HG03095 (cell line): ENCODE measurements around the gene DNAH6.
"Not testable (repeated sequence)": the region's sequence is repeated elsewhere in the genome, so short reads cannot be mapped to it uniquely, and the experiment has no call there.

ENCODE experiments used
- ATAC-seq: cut with Tn5 transposase; IDR thresholded peaks from one replicate; pipeline ENCODE4 v1.9.1; 2021; ENCODE audit warnings: moderate library complexity; ENCODE audit not compliant: unreplicated experiment

DNAH6 gene

DNA sequence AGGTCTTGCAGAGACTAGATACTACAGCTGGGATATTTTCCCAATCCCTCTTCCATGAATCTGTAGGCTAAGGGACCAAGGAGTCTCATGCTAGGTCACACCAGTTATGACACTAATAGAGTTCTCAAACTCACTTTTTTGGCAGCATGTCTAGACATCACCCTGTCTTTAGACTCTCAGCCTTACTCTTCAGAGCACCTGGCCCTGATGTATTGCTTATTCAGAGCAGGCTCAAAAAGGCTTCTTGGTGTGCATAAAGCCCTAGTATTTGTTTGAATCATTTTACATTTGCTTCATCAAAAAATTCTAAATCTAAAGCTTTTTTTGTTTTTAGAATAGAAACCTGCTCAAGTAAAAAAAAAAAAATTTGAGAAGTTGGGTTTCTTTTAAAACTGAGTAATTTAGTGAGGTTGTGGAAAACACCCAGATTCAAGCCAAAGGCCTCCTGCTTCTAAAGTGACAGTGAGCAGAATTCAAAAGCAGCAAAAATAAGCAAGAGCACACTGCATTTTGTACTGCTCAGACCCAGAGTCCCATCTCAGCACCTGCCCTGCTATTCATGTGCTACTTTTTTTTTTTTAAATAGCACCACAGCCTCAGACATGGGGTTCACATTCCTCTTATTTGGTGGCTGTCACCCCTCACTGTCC is 18.0 kb upstream of the DNAH6 start:
- no peak for ATAC-seq

DNA sequence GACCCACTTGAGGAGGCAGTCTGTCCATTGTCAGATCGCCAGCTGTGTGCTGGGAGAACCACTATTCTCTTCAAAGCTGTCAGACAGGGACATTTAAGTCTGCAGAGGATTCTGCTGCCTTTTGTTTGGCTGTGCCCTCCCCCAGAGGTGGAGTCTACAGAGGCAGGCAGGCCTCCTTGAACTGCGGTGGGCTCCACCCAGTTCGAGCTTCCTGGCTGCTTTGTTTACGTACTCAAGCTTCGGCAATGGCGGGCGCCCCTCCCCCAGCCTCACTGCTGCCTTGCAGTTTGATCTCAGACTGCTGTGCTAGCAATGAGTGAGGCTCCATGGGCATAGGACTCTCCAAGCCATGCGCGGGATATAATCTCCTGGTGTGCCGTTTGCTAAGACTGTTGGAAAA is 5.3 kb upstream of the DNAH6 start:
- ATAC-seq, result not testable (repeated sequence)

DNA sequence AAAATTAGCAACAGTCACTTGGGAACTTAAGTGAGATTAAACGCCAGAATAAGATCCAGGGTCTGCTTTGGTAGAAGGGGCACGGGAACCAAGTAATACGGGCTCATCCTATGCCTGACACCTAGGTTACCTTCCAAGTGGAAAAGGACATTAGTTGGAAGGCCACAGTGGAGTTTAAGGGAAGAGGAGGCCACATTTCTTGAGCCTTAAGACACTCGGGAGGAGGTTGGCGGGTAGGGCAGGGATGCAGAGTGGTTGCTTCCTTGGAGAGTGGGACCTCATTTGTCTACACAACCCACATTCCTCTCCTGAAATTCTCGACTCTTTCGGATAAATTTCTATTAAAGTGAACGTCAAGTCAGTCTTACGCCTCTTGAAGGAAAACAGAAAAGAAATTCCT is 510 bp upstream of the DNAH6 start:
- no peak for ATAC-seq

DNA sequence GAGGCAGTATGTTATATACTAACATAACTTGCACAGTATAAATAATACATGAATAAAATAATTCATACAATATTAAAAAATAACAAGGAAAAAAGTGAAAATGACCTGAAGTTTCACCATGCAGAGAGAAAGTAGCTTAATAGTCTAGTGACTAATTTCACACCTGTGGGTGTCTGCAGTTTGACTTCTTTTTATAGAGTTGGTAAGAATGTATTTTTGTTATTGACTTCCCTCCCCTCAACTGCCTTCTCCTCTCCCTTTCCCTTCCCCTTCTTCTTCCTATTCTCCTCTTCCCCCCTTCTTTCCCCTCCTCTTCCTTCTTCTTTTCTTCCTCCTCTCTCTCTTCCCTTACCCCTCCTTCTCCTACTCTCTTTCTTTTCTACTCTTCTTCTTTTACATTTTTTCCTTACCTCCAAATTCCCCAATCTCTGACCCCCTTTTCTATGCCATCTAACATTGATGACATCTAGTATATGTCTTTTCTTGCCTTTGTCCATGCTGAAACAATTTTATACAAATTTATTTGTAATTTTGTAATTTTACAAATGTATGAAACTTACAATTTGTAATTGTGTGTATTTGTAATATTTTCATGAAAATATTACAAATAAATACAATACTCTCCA is 3.1 kb downstream of the DNAH6 start:
- no peak for ATAC-seq

DNA sequence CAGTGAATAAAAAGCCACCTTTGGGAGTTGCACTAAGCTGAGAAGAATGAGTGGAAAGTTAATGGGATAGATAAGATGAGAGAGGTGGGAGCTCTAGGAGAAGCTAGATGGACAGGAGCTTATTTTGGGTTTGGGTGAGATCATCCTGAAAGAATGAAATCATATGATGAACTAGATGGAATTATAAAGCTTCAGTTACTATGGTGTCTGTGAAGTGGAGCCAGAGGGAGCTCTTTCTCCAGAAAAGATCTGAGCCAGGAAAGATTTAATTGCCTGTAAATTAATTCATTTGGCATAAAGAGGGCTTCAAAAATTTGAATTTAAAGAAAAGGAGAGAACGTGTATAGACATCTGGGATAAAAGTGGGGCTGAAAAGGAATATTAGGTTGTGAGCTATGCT is 10.3 kb downstream of the DNAH6 start:
- no peak for ATAC-seq

DNA sequence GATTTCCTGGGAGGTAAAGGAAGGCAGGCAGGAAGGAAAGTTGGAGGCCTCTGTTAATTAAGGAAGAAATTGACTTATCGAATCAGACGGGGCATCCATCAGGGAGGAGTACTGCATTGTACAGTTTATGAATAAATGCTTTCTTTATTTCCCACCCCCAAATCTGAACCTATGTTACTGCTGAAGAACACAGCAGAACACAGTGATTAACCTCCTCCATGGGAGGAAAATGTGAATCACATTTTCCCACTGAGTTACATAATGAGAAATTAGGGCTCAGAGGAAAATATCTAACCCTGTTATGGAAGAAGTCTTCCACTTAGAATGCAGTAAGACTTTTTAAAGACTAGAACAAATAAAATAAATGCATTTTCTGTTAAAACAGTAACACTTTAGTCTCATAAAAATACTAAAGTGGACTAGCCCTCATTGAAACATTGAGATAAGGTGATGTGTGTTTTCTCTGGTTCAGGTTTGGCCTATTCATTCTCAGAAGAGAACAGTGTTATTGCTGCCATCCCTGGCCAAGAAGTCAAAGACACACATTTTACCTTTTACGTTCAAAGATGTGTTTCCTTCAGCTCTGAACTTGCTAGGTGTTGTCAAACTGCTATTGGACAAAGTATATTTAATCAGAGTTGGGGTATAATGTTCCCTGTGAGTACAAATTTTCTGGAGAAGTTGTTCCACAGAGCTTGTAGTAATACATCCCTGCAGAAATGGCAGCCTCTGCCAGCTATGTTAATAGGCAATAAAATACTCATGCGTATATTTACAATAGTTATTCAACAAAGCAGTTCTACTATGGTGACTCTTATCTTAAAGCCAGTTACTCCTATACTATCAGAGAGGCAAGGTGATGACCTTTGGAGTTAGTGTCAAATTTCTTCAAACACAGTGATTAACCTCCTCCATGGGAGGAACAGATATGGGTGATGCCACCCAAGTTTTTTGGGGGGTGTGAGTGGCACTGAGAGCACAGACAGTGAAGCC is 11.1 kb downstream of the DNAH6 start:
- no peak for ATAC-seq

DNA sequence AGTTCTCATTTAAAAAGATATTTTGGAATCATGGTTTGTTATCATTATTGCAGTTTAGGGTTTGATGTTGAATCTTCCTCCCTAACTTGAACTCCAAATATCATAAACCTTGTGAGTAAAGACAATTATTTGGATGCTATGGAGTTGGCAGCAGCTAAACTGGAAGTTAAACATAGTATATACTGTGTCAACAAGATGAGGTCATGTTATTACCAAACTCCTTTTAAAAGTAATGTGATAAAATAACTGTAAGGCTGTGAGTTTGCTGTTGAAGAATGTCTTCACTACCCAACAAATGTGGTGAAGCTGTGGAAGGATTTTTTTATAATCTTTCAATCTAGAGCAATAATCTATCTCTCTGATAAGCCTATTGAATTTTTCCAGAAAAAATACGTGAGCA is 16.0 kb downstream of the DNAH6 start:
- ATAC-seq, result no peak

DNA sequence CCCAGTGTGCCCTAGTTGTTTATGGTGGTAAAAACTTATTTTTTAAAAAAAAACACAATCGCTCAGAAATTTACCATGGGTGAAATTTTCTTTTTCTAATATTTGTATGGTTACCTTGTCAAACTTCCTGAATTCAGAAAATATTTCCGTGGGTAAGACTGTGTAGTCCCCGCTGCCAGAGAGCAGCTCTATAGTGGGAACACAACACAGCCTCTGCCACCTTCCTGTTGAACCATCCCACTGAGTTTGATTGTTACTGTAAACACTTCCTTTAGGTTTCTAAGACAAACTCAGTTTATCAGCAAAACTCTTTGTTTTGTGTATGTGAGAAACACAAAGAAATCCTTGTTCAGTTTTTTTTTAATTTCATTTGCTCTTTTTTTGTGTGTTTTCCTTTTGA is 17.9 kb downstream of the DNAH6 start:
- no peak for ATAC-seq

DNA sequence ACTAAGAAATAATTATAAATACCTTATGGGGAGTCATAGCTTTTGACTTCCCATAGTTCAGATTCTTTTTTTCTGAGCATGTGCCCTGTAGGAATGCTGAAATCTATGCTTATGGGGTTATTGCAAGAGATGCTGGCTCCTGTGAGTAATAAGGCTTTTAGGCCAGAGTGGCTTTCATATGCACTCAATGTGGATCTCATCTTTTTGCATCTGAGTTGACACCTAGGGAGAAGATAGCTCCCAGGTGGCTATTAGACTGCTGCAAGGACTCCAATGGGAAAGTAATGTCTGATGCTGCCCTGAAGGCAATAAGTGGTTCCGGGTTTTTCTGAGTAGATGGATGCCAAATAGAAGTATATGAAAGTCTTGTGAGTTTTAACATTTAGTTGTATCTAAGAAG is 21.0 kb downstream of the DNAH6 start:
- no peak for ATAC-seq

DNA sequence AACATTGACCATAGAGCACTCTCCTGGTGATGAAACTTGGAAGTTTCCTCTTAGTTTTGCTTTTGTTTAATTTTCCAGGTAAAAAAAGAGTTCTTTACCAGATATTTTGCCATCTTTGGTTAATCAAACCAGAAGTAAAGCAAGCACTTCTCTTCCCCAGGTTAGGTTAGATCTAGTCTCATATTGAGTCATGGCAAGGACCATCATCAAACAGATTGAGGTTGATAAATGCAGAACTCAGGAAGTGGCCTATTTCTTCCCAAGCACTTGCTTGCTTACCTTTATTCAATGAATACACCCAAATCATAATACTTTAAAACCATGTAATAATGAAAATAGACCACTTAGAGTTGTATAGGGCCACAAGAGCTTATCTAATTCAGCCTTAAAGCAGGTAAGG is 23.4 kb downstream of the DNAH6 start:
- ATAC-seq, result no peak

DNA sequence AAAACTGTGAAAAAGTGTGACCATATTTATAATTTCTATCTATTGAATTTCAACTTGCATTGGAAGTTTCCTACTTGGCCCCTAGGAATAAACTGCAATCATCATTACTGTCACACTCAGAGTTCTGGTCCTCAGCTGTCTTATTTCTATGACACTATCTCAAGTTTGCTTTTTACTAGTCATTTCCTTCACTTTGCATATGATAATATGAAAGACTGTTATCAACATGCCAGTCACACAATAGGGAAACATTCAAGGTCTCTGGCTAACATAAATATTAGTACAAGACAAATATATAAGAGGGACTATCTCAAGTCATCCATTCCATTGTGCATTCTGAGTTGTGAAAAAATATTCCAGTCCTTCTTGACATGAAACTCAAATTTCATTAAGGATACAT is 28.7 kb downstream of the DNAH6 start:
- ATAC-seq, result no peak

DNA sequence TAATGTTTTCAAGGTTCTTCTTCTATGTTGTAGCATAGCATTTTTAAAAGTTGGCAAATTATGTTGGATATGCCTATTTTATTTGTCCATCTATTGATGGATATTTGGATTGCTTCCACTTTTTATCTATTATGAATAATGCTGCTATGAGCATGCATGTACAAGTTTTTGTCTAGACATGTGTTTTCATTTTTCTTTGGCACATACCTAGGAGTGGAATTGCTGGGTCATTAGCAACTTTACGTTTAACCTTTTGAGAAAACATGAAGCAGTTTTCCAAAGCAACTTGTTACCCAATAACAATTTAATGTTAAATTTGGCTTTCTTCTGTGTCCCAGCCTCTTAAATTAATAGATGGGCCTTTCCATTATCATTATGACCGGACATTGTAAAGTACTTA is 30.3 kb downstream of the DNAH6 start:
- no peak for ATAC-seq

DNA sequence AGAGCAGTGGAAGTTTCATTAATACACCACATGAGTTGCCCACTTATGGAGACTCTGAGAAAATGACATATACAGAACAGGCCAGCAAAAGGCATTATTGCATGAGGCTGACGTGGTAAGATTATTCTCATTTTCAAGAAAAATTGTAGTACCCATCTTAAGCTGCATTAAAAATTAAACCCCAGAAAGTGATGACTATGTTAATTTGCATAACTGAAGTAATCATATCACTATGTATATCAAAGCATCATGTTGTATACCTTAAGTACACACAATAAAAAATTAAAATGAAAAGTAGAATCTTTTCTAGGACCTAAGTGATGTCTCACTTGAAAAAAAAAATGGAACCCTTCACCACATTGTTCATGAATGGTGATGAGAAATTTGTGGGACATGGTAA is 32.0 kb downstream of the DNAH6 start:
- no peak for ATAC-seq

DNA sequence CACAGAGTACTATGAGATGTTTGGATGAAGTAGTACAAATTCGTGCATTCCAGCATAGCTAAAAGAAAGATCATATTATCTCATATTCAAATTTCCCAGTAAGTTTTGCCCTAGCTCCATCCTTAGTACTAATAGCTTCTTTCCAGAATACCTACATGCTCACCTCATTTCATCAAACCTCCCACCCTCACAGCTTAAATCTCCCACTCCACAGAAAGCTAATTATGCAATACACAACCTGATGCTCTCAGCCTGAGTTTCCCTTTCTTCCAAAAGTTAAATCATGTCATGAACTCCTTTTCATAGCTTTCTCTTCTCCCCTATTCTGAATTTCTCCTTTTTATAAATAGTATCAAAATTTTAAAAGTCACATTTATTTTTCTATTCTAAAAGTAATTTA is 34.6 kb downstream of the DNAH6 start:
- ATAC-seq, result no peak

DNA sequence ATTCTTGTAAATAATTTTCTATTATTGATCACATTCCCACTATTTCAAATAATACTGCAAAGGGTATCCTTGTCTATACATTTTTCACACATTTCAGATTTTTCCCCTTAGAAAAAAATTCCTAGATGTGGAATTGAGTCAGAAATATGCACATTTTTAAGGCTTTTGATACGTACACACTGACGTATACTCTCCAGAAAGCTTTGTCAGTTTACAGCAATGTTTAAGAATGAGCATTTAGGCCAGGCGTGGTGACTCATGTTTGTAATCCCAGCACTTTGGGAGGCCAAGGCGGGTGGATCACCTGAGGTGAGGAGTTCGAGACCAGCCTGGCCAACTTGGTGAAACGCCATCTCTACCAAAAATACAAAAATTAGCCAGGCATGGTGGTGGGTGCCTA is 35.2 kb downstream of the DNAH6 start:
- ATAC-seq, result not testable (repeated sequence)

DNA sequence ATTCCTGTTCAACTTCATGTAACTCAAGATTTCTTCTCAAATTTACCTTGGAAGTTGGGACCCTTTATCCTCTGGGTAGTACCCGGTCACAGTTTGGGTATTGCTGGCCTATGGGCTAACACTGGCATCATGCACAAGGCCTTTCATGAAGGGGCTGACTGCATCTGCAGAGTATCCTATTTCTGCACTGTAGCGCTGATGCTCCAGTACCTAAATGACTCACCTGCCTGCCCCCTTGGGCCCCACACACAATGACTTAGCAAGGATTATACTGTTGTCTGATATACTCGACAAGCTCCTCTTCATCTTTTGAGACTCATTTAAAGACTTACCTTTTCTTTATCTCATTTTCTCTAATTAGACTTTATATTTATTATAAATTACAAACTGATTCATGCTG is 39.9 kb downstream of the DNAH6 start:
- no peak for ATAC-seq

DNA sequence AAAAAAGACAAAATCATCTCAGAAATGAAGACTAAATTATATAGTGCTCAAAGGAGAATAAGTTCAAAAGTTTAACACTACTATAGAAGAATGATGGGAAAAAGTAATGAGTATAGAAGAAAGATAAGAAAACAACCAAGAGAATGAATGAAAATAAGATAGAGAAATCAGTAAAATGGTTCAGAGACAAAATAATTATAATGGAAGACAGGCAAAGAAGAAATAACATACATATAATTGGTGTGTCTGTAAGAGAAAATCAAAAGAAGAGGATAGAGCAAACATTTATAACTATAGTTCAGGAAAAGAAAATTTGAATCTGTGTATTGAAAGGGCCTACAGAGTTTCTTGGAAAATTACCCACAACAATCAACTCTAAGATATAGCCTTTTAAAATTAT is 43.5 kb downstream of the DNAH6 start:
- no peak for ATAC-seq

DNA sequence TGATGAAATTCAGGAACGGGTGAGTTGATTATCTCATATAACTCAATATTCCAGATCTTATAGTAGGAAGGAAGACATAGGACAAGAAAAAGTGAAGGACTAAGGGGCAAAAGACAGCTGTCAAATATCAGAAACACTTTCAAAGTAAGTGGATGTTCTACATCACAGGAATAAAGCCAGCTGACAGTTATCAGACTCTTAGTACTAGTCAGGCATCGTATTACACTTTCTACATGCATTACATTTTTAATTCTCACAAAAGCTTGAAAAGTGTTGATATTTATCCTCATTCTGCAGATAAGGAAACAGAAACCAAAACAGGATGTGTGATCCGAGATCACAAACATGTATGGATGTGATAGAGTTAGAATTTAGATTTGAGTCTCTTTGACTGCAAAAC is 63.4 kb downstream of the DNAH6 start:
- no peak for ATAC-seq

DNA sequence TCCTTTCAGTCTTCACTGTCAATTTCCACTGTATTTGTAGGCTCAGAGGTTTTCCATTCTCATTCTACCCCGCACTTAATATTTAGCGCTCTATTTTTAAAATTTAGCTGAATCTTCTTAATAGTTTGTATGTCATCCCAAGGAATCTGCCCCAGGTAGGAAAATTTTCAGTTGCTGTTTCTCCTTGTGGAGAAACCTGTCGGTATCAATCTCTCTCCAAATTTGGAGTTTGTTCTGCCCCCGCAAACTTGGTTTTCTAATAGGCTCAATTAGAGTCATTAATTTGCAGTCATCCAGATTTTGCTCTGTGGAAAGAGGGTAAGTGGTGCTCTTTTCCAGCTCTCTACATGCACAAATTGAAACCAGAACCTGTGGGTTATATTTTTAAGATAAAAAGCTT is 87.6 kb downstream of the DNAH6 start:
- ATAC-seq, result no peak

DNA sequence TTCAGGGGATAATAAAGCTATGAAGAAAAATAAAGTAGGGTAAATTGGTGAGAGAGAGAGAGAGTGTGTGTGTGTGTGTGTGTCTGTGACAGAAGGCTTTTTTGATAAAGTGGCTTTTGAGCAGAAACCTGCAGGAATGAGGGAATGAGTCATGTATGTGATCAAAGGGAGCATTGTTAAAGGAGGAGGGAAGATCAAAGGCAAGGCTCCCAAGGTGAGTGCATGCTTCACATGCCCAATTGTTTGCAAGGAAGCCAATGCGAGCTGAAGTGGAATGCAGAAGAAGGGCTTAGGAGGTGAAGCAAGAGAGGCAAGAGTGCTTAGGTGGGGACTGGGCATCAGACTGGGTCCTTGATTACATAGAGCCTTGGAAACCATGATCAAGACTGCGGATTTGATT is 96.8 kb downstream of the DNAH6 start:
- ATAC-seq, result no peak

DNA sequence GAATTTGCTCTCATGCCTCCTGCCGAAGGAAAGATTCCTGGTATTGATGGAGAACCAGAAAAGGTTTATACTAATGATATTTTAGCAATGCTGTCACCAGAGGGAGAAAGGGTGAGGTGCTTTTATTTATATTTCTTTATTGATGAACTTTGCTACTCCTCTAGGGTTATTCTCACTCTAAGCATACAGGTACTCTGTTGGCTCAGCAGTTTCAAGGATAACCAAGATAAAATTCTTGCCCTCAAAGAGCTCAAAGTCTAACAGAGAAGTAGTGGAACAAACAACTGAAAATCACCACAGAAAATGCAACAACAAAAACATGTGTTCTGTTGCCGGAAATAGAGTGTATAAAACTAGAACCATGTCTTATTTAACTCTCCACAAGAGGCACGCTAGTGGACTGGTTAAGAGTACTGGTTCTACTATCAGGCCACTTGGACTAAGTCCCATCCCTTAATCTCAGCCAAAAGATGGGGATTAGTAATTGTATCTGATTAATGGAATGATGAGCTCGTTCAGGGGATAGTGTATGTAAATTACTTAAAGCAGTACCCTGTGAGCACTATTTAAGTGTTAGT is 103.6 kb downstream of the DNAH6 start:
- no peak for ATAC-seq

DNA sequence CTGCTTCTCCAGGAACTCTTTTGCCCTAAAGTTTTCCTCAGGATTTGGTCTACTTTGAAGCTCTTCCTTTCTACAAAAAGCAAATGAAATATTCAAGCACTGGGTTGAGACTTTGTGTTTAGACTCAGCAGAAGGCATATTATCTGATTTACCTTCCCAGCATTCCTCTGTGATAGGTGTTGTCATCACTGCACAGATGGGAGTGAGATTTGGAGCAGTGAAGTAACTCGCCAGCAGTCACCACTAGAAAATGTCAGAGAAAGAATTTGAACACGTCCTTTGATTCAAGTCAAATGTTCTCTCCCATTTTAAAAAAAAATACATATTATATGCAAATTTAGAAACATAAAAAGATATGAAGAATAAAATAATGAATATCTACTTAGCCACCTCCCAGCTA is 112.2 kb downstream of the DNAH6 start:
- ATAC-seq, result no peak
